HL-60 (cell line): ENCODE data around the gene ACR.

ENCODE experiments used
- DNase-seq, 2 experiments: peaks; one replicate each; pipeline ENCODE4 v3.0.0-alpha.2; 2010 to 2020; ENCODE audit warnings: low read depth in 1 of 2, low spot score in 1 of 2
- H3K27ac ChIP-seq: fragments of 250-450 bp; sonication (Bioruptor Pico); replicated peaks from 2 replicates; pipeline ENCODE4 v1.5.1; 2020; ENCODE audit warnings: mild to moderate bottlenecking, moderate library complexity
- H3K27me3 ChIP-seq: fragments of 250-450 bp; sonication (Bioruptor Pico); 2 replicates; pipeline ENCODE4 v1.5.1; 2021; ENCODE audit warnings: mild to moderate bottlenecking, moderate library complexity; ENCODE audit not compliant: insufficient read depth, poor library complexity, severe bottlenecking
- H3K4me3 ChIP-seq: replicated peaks from 2 replicates; pipeline ENCODE4 v1.5.1; 2011; ENCODE audit warnings: mild to moderate bottlenecking, control low read depth, low read length; ENCODE audit not compliant: insufficient read depth
- CTCF ChIP-seq: IDR thresholded peaks from one replicate; pipeline ENCODE4 v1.5.1; 2011; ENCODE audit warnings: low read length, control low read depth, inconsistent platforms; ENCODE audit not compliant: insufficient read depth
- GABPA ChIP-seq: IDR thresholded peaks from 2 replicates; pipeline ENCODE4 v1.6.1; 2012; ENCODE audit warnings: low read depth
- POLR2AphosphoS5 ChIP-seq: IDR thresholded peaks from 2 replicates; pipeline ENCODE4 v1.6.1; 2012; ENCODE audit warnings: low read depth
- REST ChIP-seq: IDR thresholded peaks from 2 replicates; pipeline ENCODE4 v1.6.1; 2012; ENCODE audit warnings: low read depth; ENCODE audit not compliant: insufficient replicate concordance
- SPI1 ChIP-seq: IDR thresholded peaks from 2 replicates; pipeline ENCODE4 v1.6.1; 2012; ENCODE audit warnings: low read depth, mild to moderate bottlenecking, borderline replicate concordance

Gene ACR

GRCh38 chr22:50732681-50733080 lies 5.3 kb upstream of the ACR start:
- no peak overlapping the region for H3K4me3 ChIP-seq
- no peak for TF ChIP-seq REST
- no peak for TF ChIP-seq CTCF
- no peak for TF ChIP-seq SPI1
- TF ChIP-seq GABPA, result no peak
- TF ChIP-seq POLR2AphosphoS5, result no peak
- H3K27ac ChIP-seq, result no peak overlapping the region
- DNase-seq, result no peak
- H3K27me3 ChIP-seq, result no peaks in the 10 kb centered on the region

GRCh38 chr22:50733521-50734342 lies 4.3 kb upstream of the ACR start:
- Histone ChIP-seq H3K27me3 (no peaks in the 10 kb centered on the region), H3K4me3 (no peak overlapping the region), H3K27ac (no peak overlapping the region)
- DNase-seq, result no peak
- TF ChIP-seq POLR2AphosphoS5 (no peak), REST (no peak), SPI1 (no peak), GABPA (no peak), CTCF (no peak)

GRCh38 chr22:50734343-50734771 lies 3.6 kb upstream of the ACR start:
- TF ChIP-seq POLR2AphosphoS5 (no peak), REST (no peak), SPI1 (no peak), CTCF (no peak), GABPA (no peak)
- H3K4me3 ChIP-seq, result no peak overlapping the region
- DNase-seq, result no peak
- no peak overlapping the region for H3K27ac ChIP-seq
- H3K27me3 ChIP-seq, result no peaks in the 10 kb centered on the region
